Measurements from ENCODE around the gene IBTK. TPM values are rescaled to one million over a fixed set of nuclear protein-coding genes. Genes with fewer than 3 reads are reported as not detected.
"Not testable (repeated sequence)": the region's sequence is repeated elsewhere in the genome, so short reads cannot be mapped to it uniquely, and the experiment has no call there.

IBTK gene
- total RNA-seq, 4 donors from 2014 or later, result 13.6 to 27.6 (median 18.1) TPM

- no peaks in the 10 kb centered on the region for H3K27me3 ChIP-seq
- no peak overlapping the region for H3K27ac ChIP-seq
- DNase-seq (ENCODE audit: low spot score in 2 of 2), result no peak
- peaks cover 20% of the 10 kb centered on the region for H3K4me1 ChIP-seq
- no peaks in the 10 kb centered on the region for H3K9me3 ChIP-seq
- H3K36me3 ChIP-seq, result no peaks in the 10 kb centered on the region
- no peak overlapping the region for H3K4me3 ChIP-seq
- TF ChIP-seq POLR2A (IDR thresholded peaks at IDR 0.05) (no peak), POLR2AphosphoS5 (IDR thresholded peaks at IDR 0.05) (no peak), CTCF (IDR thresholded peaks at IDR 0.05) (no peak), EP300 (IDR thresholded peaks at IDR 0.05) (no peak)
- 98% methylated on average over 3 of the region's 3 CpGs for WGBS
Measured at GRCh38 chr6:82263916-82264315, 16.4 kb upstream of the IBTK start.

- no peaks in the 10 kb centered on the region for H3K36me3 ChIP-seq
- peaks cover 20% of the 10 kb centered on the region for H3K4me1 ChIP-seq
- no peaks in the 10 kb centered on the region for H3K9me3 ChIP-seq
- no peak overlapping the region for H3K4me3 ChIP-seq
- no peak for DNase-seq (ENCODE audit: low spot score in 2 of 2)
- no peak for TF ChIP-seq POLR2A (IDR thresholded peaks at IDR 0.05)
- no peak for TF ChIP-seq EP300 (IDR thresholded peaks at IDR 0.05)
- no peak for TF ChIP-seq POLR2AphosphoS5 (IDR thresholded peaks at IDR 0.05)
- TF ChIP-seq CTCF (IDR thresholded peaks at IDR 0.05), result no peak
- H3K27me3 ChIP-seq, result no peaks in the 10 kb centered on the region
- no peak overlapping the region for H3K27ac ChIP-seq
- WGBS, result 89% methylated on average over 2 of the region's 2 CpGs
Measured at GRCh38 chr6:82260997-82261732, 13.6 kb upstream of the IBTK start.

GRCh38 chr6:82259389-82259788 lies 11.8 kb upstream of the IBTK start:
- 90% methylated on average over 1 of the region's 1 CpG for WGBS
- TF ChIP-seq POLR2AphosphoS5 (IDR thresholded peaks at IDR 0.05), result no peak
- TF ChIP-seq CTCF (IDR thresholded peaks at IDR 0.05), result no peak
- TF ChIP-seq POLR2A (IDR thresholded peaks at IDR 0.05), result no peak
- no peak for TF ChIP-seq EP300 (IDR thresholded peaks at IDR 0.05)
- no peak overlapping the region for H3K27ac ChIP-seq

GRCh38 chr6:82257088-82257774 lies 9.7 kb upstream of the IBTK start:
- H3K9me3 ChIP-seq, result no peaks in the 10 kb centered on the region
- H3K4me1 ChIP-seq, result peaks cover 18% of the 10 kb centered on the region
- no peak overlapping the region for H3K27ac ChIP-seq
- no peaks in the 10 kb centered on the region for H3K36me3 ChIP-seq
- DNase-seq (ENCODE audit: low spot score in 2 of 2), result no peak
- no peaks in the 10 kb centered on the region for H3K27me3 ChIP-seq
- no peak overlapping the region for H3K4me3 ChIP-seq
- WGBS, result 61% methylated on average over 1 of the region's 1 CpG
- TF ChIP-seq POLR2A (IDR thresholded peaks at IDR 0.05) (no peak), POLR2AphosphoS5 (IDR thresholded peaks at IDR 0.05) (no peak), CTCF (IDR thresholded peaks at IDR 0.05) (no peak), EP300 (IDR thresholded peaks at IDR 0.05) (no peak)

More at GRCh38 chr6:82259389-82259788, 11.8 kb upstream of the IBTK start:
- Histone ChIP-seq H3K4me3 (no peak overlapping the region), H3K9me3 (no peaks in the 10 kb centered on the region), H3K36me3 (no peaks in the 10 kb centered on the region), H3K4me1 (peaks cover 20% of the 10 kb centered on the region), H3K27me3 (no peaks in the 10 kb centered on the region)
- no peak for DNase-seq (ENCODE audit: low spot score in 2 of 2)

GRCh38 chr6:82254722-82255121 lies 7.2 kb upstream of the IBTK start:
- DNase-seq (ENCODE audit: low spot score in 2 of 2); H3K27me3 ChIP-seq; H3K4me3 ChIP-seq; H3K27ac ChIP-seq; H3K9me3 ChIP-seq; H3K36me3 ChIP-seq; H3K4me1 ChIP-seq: not testable (repeated sequence)
- WGBS, result 94% methylated on average over 5 of the region's 5 CpGs
